ENCODE measurements around the gene STAT1.

STAT1 gene

GRCh38 chr2:190959911-190960788, 53.8 kb downstream of the STAT1 start:
- DNase-seq (ENCODE audit: low read depth) = no peak

- no peak for DNase-seq (ENCODE audit: low read depth)
Measured at GRCh38 chr2:190953257-190953656, 60.7 kb downstream of the STAT1 start.

- no peak for DNase-seq (ENCODE audit: low read depth)
Measured at GRCh38 chr2:190950566-190950991, 63.4 kb downstream of the STAT1 start.

- DNase-seq (ENCODE audit: low read depth) = no peak
Measured at GRCh38 chr2:190948671-190949070, 65.3 kb downstream of the STAT1 start.

GRCh38 chr2:190947711-190948251, 66.2 kb downstream of the STAT1 start:
- no peak for DNase-seq (ENCODE audit: low read depth)

GRCh38 chr2:190947141-190947540, 66.8 kb downstream of the STAT1 start:
- DNase-seq (ENCODE audit: low read depth) = no peak

GRCh38 chr2:190943706-190944105, 70.3 kb downstream of the STAT1 start:
- no peak for DNase-seq (ENCODE audit: low read depth)

GRCh38 chr2:190942697-190943096, 71.3 kb downstream of the STAT1 start:
- no peak for DNase-seq (ENCODE audit: low read depth)

GRCh38 chr2:190941571-190941970, 72.4 kb downstream of the STAT1 start:
- DNase-seq (ENCODE audit: low read depth) = no peak

GRCh38 chr2:190940454-190940853, 73.5 kb downstream of the STAT1 start:
- DNase-seq (ENCODE audit: low read depth) = no peak

- DNase-seq (ENCODE audit: low read depth) = no peak
Measured at GRCh38 chr2:190938771-190939335, 75.1 kb downstream of the STAT1 start.

GRCh38 chr2:190935054-190935453, 78.9 kb downstream of the STAT1 start:
- no peak for DNase-seq (ENCODE audit: low read depth)

GRCh38 chr2:190933361-190933760, 80.6 kb downstream of the STAT1 start:
- DNase-seq (ENCODE audit: low read depth) = no peak

GRCh38 chr2:190932514-190932913, 81.5 kb downstream of the STAT1 start:
- DNase-seq (ENCODE audit: low read depth) = no peak

GRCh38 chr2:190930411-190930810, 83.6 kb downstream of the STAT1 start:
- no peak for DNase-seq (ENCODE audit: low read depth)

GRCh38 chr2:190929919-190930318, 84.1 kb downstream of the STAT1 start:
- no peak for DNase-seq (ENCODE audit: low read depth)

- DNase-seq (ENCODE audit: low read depth) = no peak
Measured at GRCh38 chr2:190927301-190927700, 86.7 kb downstream of the STAT1 start.

GRCh38 chr2:190922376-190922775, 91.6 kb downstream of the STAT1 start:
- DNase-seq (ENCODE audit: low read depth) = no peak

GRCh38 chr2:190920085-190920484, 93.9 kb downstream of the STAT1 start:
- DNase-seq (ENCODE audit: low read depth) = no peak
